Activated effector memory CD4-positive, alpha-beta T cell treated with Interleukin-2 at 50 U/mL for 16 hours (primary cell): ENCODE measurements around the gene DCTN3.
A peak's percentile ranks its signal among the peaks of the same experiment; 100 is the strongest.
"Not testable (repeated sequence)": the region's sequence is repeated elsewhere in the genome, so short reads cannot be mapped to it uniquely, and the experiment has no call there.

Source experiments
- DNase-seq: peaks from one replicate; pipeline ENCODE4 v3.0.0-alpha.2; 2020

The DCTN3 gene

DNA sequence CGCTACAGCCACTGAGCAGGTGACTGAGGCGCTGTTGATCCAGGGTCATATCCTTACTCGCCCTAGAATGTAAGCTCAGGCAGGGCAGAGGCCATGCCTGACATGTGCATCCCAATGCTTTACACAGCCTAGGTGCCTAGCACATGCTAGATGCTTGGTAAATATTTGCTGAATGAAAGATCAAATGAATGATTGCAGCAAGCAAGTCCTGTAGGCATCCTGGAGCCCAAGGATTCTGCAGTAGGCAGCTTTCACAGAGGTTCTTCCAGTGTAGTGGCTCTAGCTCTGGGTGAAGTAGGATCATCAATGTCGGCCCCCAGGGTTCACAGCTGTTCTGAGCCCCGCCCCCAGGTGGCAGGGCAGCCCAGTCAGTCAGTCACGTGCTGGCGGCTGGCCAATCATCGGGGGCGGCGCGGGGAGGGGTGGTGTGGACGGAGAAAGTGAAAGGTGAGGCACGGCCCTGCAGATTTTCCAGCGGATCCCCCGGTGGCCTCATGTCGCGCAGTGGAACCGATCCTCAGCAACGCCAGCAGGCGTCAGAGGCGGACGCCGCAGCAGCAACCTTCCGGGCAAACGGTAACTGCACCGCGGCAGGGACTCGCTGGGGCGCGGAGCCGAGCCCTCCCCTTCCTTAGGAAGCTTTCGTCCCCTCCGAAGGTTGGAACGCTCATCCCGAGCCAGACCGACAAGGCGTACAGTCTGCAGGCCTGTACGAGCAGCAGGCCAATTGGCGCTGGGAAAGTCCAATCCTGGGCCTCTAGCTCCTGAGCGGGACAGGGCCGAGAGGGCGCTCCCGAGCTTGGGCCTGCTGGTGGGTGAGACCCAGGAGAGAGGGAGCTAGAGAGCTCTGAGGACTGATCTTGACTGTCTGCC is 26.2 kb upstream of the DCTN3 start, which contains the start of gene GALT:
Gene GALT, plus strand, starts transcription at position 465 of the 873 bp plus-strand sequence. Its CDS starts 30 bp downstream, at position 495.
- peak; percentile 95 for DNase-seq

- DNase-seq, result no peak
Measured at GRCh38 chr9:34644766-34645314, 24.5 kb upstream of the DCTN3 start.

DNA sequence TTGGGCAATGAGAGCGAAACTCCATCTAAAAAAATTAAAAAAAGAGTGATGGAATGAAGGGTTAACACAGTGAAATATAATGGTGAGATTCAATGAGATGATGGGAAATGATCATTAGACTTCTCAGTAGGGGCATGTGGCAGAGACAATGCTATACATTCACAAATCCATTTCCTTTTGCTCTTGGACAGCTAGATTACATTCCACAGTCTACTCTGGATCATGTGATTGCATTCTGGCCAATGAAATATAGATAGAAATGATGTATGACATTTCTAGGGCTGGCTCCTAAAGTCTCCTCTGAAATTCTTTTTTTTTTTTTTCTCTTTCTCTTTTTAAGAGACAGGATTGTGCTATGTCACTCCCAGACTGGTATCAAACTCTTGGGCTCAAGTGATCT is 22.4 kb upstream of the DCTN3 start:
- no peak for DNase-seq

DNA sequence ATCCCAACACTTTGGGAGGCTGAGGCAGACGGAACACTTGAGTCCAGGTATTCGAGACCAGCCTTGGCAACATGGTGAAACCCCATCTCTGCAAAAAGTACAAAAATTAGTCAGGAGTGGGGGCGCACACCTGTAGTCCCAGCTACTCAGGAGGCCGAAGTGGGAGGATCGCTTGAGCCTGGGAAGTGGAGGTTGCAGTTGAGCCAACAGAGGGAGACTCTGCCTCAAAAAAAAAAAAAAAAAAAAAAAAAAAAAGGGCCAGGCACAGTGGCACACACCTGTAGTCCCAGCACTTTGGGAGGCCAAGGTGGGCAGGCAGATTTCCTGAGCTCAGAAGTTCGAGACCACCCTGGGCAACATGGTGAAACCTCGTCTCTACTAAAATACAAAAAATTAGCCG is 19.0 kb upstream of the DCTN3 start:
- DNase-seq, result not testable (repeated sequence)

DNA sequence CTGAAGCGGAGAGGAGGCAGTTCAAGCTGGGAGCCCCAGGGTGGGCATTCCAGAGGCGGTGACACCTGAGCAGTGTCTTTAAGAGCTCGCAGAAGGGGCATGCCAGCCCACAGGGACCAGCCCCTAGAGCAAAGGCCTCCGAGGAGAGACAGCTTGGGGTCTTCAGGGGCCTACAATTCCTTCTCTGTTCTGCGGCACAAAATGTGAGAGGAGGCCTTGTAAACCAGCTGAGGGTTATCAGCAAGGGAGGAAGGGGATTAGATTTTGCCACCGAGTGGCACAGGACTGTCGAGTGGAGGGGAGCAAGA is 17.8 kb upstream of the DCTN3 start:
- DNase-seq, result no peak

GRCh38 chr9:34637356-34638137 is 17.3 kb upstream of the DCTN3 start, which contains the start of gene SIGMAR1:
Gene SIGMAR1, minus strand, starts transcription at chr9:34637787. Its CDS starts 90 bp downstream, at chr9:34637697.
- DNase-seq, result peak; percentile 90

DNA sequence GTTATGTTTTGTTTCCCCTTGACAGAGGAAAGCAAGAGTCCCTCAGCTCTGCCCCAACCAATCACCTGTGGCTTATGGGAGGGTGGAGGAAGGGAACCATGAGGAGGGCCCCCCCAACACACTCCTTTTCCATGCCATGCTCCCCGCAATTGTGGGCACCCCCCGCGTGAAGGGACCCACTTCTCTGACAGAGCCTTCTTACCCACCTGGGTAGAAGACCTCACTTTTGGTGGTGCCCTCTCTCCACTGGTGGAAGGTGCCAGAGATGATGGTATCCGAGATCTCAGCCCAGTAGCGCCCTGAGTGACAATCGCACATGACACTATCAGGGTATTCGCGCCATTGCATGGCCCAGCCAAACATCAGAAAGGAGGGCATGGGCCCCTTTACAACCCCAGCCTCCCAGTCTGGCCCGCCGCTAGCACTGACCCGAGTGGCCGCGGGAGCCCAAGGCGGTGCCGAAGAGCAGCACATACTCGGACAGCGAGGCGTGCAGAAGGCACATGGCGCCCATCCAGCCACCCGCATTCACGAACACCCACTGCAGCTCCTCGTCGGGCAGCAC is 16.6 kb upstream of the DCTN3 start:
- no peak for DNase-seq

GRCh38 chr9:34635556-34635955 is 15.3 kb upstream of the DCTN3 start:
- DNase-seq, result no peak

GRCh38 chr9:34634551-34635248 is 14.4 kb upstream of the DCTN3 start:
- DNase-seq, result no peak

DNA sequence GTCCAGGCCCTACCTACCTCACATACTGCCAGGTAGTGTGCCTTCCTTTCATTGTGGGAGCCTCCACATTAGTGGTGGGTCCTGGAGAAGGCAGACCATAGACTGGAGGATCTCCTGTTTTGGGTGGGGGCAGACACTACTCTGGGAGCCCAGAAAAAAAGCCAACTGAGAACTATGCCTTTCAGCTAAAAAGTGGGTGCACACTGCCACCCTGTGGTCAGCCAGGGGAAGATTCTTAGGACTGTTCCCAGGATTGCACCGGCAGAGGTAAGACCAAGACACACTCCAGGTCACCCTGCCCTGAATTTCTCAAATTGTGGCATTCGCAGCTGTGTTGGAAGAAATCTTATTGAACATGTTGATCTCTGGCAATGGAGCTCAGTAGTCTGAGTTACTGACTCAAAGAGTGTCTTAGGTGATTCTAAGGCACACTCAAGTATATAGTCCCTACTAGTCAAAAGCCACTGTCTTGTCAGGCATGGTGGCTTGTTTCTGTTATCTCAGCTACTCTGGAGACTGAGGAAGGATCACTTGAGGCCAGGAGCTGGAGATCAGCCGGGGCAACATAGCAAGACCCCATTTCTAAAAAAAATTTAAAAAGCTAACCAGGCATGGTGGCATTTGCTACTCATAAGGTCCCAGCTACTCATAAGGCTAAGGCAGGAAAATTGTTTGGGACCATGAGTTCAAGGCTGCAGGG is 13.7 kb upstream of the DCTN3 start:
- peak; percentile 59 for DNase-seq

- no peak for DNase-seq
Measured at GRCh38 chr9:34633166-34633565, 12.9 kb upstream of the DCTN3 start.

DNA sequence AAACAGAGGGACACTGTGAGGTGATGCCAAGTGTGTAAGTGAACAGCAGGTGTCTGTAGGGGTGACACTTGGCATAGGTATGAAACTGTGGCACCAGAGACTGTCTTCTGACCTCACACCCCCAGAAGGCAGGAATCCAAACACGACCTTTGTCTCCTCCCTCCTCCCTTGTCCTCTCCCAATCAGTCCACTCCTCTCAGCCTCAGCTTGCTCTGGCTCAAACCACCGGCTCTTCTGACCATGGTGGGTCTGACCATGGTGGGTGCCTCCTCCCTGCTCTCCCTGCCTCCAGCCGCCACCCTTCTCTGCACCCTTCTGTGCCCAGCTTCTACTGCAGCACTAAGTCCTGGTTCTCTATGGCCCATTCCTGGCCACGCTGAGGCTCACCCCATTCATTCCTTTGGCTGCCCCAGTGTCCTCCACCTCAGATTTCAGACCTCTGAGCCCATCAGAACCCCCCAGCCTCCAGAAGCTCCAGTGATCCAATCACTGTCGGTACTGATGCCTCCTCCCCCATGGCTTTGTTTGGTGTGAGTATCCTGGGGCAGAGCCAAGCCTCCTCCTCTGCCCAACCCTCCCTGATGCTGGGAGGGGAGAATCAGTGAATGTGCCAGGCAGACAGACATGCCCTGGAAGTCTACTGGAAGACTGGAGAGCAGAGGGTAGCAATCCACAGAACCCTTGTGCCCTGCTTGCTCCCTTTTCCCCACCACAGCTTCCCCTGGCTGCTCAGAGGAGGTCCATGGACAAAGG is 10.3 kb upstream of the DCTN3 start:
- DNase-seq, result no peak

- DNase-seq, result no peak
Measured at GRCh38 chr9:34629491-34629808, 9.2 kb upstream of the DCTN3 start.

GRCh38 chr9:34628656-34629490 is 8.6 kb upstream of the DCTN3 start, which contains the start of gene ARID3C:
Gene ARID3C, minus strand, starts transcription at chr9:34629066. Its CDS starts 1,052 bp downstream, at chr9:34628014.
- DNase-seq, result peak; percentile 32

DNA sequence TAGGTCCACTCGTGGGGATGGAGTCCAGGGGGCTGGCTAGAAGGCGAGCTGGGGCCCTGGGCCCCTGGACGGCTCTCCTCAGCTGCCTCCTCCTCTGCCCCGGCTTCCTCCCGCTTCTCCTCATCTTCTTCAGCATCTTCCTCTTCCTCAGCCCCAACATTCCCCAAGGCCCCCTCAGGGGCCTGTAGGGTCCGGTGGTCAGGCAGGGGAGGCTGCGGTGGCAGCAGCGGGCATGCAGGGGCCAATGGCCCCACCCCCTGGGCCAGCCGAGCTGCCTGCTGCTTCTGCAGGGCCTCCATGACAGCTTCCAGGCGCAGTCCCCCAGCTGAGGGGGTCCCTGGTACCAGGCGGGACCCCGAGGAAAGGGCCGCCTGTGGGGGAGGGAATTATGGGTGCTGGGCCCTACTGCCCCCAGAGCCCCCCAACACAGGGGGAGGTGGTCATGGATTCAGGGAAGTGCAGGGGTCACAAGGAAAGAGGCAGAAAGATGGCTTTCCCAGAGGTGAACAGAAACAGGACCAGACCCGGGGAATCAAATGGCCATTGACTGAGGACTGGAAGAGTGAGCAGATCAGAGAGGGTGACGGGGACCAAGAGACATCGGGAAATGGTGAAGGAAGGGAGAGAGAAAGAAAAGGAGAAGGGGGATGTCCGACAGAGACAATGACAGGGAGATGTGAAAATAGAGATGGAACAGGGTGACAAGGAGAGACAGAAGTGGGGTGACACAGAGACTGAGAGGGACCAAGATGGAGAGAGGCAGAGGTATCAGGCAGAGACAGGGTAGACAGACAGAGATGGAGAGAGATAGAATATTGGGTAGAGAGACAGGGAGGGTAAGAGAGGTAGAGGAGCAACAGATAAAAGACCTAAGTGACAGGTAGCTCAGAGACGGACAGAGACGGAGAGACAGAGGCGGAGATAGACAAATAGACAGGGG is 7.7 kb upstream of the DCTN3 start:
- no peak for DNase-seq

GRCh38 chr9:34625186-34625486 is 4.8 kb upstream of the DCTN3 start:
- no peak for DNase-seq

DNA sequence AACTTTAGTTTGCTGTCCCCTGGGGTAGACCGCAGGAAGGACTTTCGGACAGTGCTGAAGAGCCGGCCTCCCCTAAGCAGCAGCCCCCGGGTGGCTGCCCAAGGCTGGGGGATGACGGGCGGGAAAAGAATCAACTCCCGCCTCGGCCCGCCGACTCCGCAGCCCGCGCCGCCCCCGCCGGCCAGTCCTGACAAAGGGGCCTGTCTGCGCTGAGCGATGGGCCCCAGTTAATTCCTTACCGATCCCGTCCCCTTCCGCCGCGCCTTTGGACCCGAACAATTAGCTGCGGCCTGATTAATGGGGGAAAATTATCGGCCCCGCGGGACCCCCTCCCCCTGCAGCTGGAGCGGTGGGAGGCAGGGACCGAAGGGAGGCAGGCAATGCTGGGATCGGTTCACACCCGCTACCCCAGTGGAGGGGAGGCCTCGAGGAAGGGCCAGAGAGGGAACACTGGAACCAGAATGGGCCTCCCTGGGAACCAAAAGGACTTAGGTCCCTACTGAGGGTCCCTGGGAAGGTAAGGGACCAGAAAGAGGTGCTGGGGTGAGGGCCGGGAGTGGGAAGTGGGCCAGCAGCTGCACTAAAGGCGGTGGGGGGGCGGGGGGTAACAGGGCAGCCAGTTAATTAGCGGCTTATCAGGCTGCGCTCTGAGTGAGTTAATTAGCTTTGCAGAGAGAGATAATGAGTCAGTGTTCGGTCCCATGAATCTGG is 4.3 kb upstream of the DCTN3 start:
- DNase-seq, result no peak

DNA sequence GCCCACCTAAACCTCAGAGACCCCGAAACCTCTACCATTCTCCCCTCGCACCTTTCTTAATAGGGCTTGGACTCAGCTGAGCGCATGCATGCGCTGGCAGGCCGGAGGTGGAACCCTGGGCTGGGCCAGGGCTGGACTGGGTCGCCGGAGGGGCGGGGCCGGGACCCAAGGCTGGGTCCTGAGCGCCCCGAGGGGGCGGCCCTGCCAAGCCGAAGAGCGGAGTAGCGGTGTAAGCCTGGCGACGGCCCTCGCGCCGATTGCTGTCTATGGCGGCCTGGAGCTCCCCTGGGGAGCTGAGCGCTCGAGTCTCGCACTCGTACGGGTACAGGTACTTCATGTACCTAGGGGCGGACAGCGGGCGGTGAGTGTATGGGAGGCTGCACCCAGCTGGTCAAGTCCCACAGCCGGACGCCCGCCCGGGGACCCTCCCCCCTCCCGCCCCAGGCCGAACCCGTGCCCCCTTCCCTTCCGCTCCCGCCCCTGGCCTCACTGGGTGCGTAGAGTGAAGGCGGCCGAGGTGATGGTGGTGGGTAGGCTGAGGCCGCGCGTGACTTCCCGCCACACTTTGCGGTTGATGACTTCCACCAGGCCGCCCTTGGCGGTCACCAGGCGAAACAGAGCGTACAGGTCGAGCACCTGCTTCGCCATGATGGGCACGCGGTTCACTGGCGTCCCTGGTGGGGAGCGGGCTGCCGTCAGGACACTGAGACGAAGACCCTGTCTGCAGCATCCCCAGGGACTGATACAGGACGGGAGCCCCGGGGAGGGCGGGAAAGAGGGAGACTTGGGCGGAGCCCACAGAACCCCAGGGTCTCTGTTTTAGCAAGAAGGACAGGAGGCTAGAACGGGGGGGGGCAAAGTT is 3.3 kb upstream of the DCTN3 start:
- DNase-seq, result no peak
